ENCODE measurements around the gene TMF1. TPM values are rescaled to one million over a fixed set of nuclear protein-coding genes. Genes with fewer than 3 reads are reported as not detected.

The TMF1 gene
- total and polyA plus RNA-seq, 2 experiments from 2014 or later, result 27.0 to 41.4 TPM

- no peaks in the 10 kb centered on the region; the same call in 1 of the 2 replicates for H3K4me1 ChIP-seq (ENCODE audit: insufficient read depth)
- in situ Hi-C loops (cut with MboI), result no loop called here
- H3K4me3 ChIP-seq, result no peak overlapping the region
- TF ChIP-seq EZH2 (IDR thresholded peaks at IDR 0.05; ENCODE audit: insufficient read depth, poor library complexity, severe bottlenecking), result no peak
- TF ChIP-seq EZH2phosphoT487 (IDR thresholded peaks at IDR 0.05; ENCODE audit: insufficient read depth, low read depth), result no peak
- no peak overlapping the region for H3K4me2 ChIP-seq (ENCODE audit: unreplicated experiment)
- H3F3A ChIP-seq (ENCODE audit: insufficient read depth), result no peaks in the 10 kb centered on the region
- DNase-seq, result no peak
- no peaks in the 10 kb centered on the region for H3K27me3 ChIP-seq (replicated peaks; ENCODE audit: insufficient read depth)
- no peak overlapping the region for H3K27ac ChIP-seq
- no peaks in the 10 kb centered on the region for H3K9me2 ChIP-seq (ENCODE audit: insufficient read depth)
- 90 to 91% methylated on average over 3 of the region's 3 CpGs for WGBS, 2 experiments (ENCODE audit: low coverage in 1 of 2, low lambda C conversion rate in 2 of 2, missing lambda C conversion rate in 2 of 2)
- H3K79me2 ChIP-seq (ENCODE audit: insufficient read depth), result peaks cover 93% of the 10 kb centered on the region
- H2AFZ ChIP-seq, result no peak overlapping the region
- H4K20me1 ChIP-seq (ENCODE audit: insufficient read depth), result no peaks in the 10 kb centered on the region
- no peak overlapping the region for H3K9ac ChIP-seq
- no peaks in the 10 kb centered on the region for H3K9me3 ChIP-seq (ENCODE audit: low read depth)
- H3K36me3 ChIP-seq (ENCODE audit: low read depth), result peaks cover 14% of the 10 kb centered on the region; the same call in 1 of the 2 replicates
These were observed 20.8 kb upstream of the TMF1 start for GRCh38 chr3:69072928-69073327.

- TF ChIP-seq EZH2phosphoT487 (IDR thresholded peaks at IDR 0.05; ENCODE audit: insufficient read depth, low read depth) (no peak), EZH2 (IDR thresholded peaks at IDR 0.05; ENCODE audit: insufficient read depth, poor library complexity, severe bottlenecking) (no peak)
- Histone ChIP-seq H3K27ac (no peak overlapping the region), H3K9me2 (ENCODE audit: insufficient read depth) (no peaks in the 10 kb centered on the region), H3K4me2 (ENCODE audit: unreplicated experiment) (no peak overlapping the region), H3K9ac (no peak overlapping the region), H3K4me1 (ENCODE audit: insufficient read depth) (no peaks in the 10 kb centered on the region), H3K79me2 (ENCODE audit: insufficient read depth) (peaks cover 33% of the 10 kb centered on the region; the same call in 1 of the 2 replicates), H3K4me3 (no peak overlapping the region), H3K9me3 (ENCODE audit: low read depth) (no peaks in the 10 kb centered on the region), H4K20me1 (ENCODE audit: insufficient read depth) (no peaks in the 10 kb centered on the region), H3K36me3 (ENCODE audit: low read depth) (peaks cover 44% of the 10 kb centered on the region), H3F3A (ENCODE audit: insufficient read depth) (no peaks in the 10 kb centered on the region), H3K27me3 (replicated peaks; ENCODE audit: insufficient read depth) (no peaks in the 10 kb centered on the region), H2AFZ (no peak overlapping the region)
- no peak for DNase-seq
- in situ Hi-C loops (cut with MboI), result no loop called here
- 79 to 86% methylated on average over 4 of the region's 4 CpGs for WGBS, 2 experiments (ENCODE audit: low coverage in 1 of 2, low lambda C conversion rate in 2 of 2, missing lambda C conversion rate in 2 of 2)
These were observed 14.0 kb upstream of the TMF1 start for GRCh38 chr3:69066121-69066520.

GRCh38 chr3:69065318-69065964 lies 13.3 kb upstream of the TMF1 start:
- DNase-seq, result no peak
- Histone ChIP-seq H3K4me1 (ENCODE audit: insufficient read depth) (no peaks in the 10 kb centered on the region), H3K27ac (no peak overlapping the region), H3F3A (ENCODE audit: insufficient read depth) (no peaks in the 10 kb centered on the region), H3K9ac (no peak overlapping the region), H3K9me3 (ENCODE audit: low read depth) (no peaks in the 10 kb centered on the region), H3K9me2 (ENCODE audit: insufficient read depth) (no peaks in the 10 kb centered on the region), H2AFZ (no peak overlapping the region), H4K20me1 (ENCODE audit: insufficient read depth) (no peaks in the 10 kb centered on the region), H3K27me3 (replicated peaks; ENCODE audit: insufficient read depth) (no peaks in the 10 kb centered on the region), H3K4me2 (ENCODE audit: unreplicated experiment) (no peak overlapping the region), H3K36me3 (ENCODE audit: low read depth) (peaks cover 50% of the 10 kb centered on the region), H3K4me3 (no peak overlapping the region), H3K79me2 (ENCODE audit: insufficient read depth) (peaks cover 27% of the 10 kb centered on the region; the same call in 1 of the 2 replicates)
- 91 to 92% methylated on average over 6 of the region's 6 CpGs for WGBS, 2 experiments (ENCODE audit: low coverage in 1 of 2, low lambda C conversion rate in 2 of 2, missing lambda C conversion rate in 2 of 2)
- in situ Hi-C loops (cut with MboI), result no loop called here
- no peak for TF ChIP-seq EZH2phosphoT487 (IDR thresholded peaks at IDR 0.05; ENCODE audit: insufficient read depth, low read depth)

GRCh38 chr3:69063636-69064035 lies 11.5 kb upstream of the TMF1 start:
- no peak overlapping the region for H2AFZ ChIP-seq
- H3K9me3 ChIP-seq (ENCODE audit: low read depth), result no peaks in the 10 kb centered on the region
- H3K27me3 ChIP-seq (replicated peaks; ENCODE audit: insufficient read depth), result no peaks in the 10 kb centered on the region
- no peak overlapping the region for H3K27ac ChIP-seq
- 92 to 97% methylated on average over 2 of the region's 2 CpGs for whole genome bisulfite sequencing, 2 experiments (ENCODE audit: low coverage in 1 of 2, low lambda C conversion rate in 2 of 2, missing lambda C conversion rate in 2 of 2)
- in situ Hi-C loops (cut with MboI), result no loop called here
- H3K36me3 ChIP-seq (ENCODE audit: low read depth), result peaks cover 52% of the 10 kb centered on the region
- H3K9me2 ChIP-seq (ENCODE audit: insufficient read depth), result no peaks in the 10 kb centered on the region
- H3F3A ChIP-seq (ENCODE audit: insufficient read depth), result no peaks in the 10 kb centered on the region
- no peak overlapping the region for H3K4me2 ChIP-seq (ENCODE audit: unreplicated experiment)
- no peak overlapping the region for H3K4me3 ChIP-seq
- no peak for TF ChIP-seq EZH2 (IDR thresholded peaks at IDR 0.05; ENCODE audit: insufficient read depth, poor library complexity, severe bottlenecking)
- TF ChIP-seq EZH2phosphoT487 (IDR thresholded peaks at IDR 0.05; ENCODE audit: insufficient read depth, low read depth), result no peak
- no peak overlapping the region for H3K9ac ChIP-seq
- no peaks in the 10 kb centered on the region for H4K20me1 ChIP-seq (ENCODE audit: insufficient read depth)
- DNase-seq, result no peak
- H3K79me2 ChIP-seq (ENCODE audit: insufficient read depth), result peaks cover 13% of the 10 kb centered on the region; the same call in 1 of the 2 replicates
- no peaks in the 10 kb centered on the region for H3K4me1 ChIP-seq (ENCODE audit: insufficient read depth)

GRCh38 chr3:69059688-69060087 lies 7.6 kb upstream of the TMF1 start:
- Histone ChIP-seq H3K36me3 (ENCODE audit: low read depth) (peaks cover 70% of the 10 kb centered on the region), H4K20me1 (ENCODE audit: insufficient read depth) (no peaks in the 10 kb centered on the region), H3K9me3 (ENCODE audit: low read depth) (no peaks in the 10 kb centered on the region), H3K79me2 (ENCODE audit: insufficient read depth) (no peaks in the 10 kb centered on the region), H3K9ac (no peak overlapping the region), H3K27ac (no peak overlapping the region), H3K4me2 (ENCODE audit: unreplicated experiment) (no peak overlapping the region), H3K4me3 (no peak overlapping the region), H3K4me1 (ENCODE audit: insufficient read depth) (no peaks in the 10 kb centered on the region), H3K9me2 (ENCODE audit: insufficient read depth) (no peaks in the 10 kb centered on the region), H2AFZ (no peak overlapping the region), H3F3A (ENCODE audit: insufficient read depth) (peaks cover 9% of the 10 kb centered on the region), H3K27me3 (replicated peaks; ENCODE audit: insufficient read depth) (no peaks in the 10 kb centered on the region)
- TF ChIP-seq EZH2phosphoT487 (IDR thresholded peaks at IDR 0.05; ENCODE audit: insufficient read depth, low read depth), result no peak
- TF ChIP-seq EZH2 (IDR thresholded peaks at IDR 0.05; ENCODE audit: insufficient read depth, poor library complexity, severe bottlenecking), result no peak
- in situ Hi-C loops (cut with MboI), result no loop called here
- no peak for DNase-seq
